ENCODE results near the gene TRPV5.

TRPV5 gene

GRCh38 chr7:142864980-142865747 lies 68.4 kb downstream of the TRPV5 start:
- TF ChIP-seq, protein P1, sequence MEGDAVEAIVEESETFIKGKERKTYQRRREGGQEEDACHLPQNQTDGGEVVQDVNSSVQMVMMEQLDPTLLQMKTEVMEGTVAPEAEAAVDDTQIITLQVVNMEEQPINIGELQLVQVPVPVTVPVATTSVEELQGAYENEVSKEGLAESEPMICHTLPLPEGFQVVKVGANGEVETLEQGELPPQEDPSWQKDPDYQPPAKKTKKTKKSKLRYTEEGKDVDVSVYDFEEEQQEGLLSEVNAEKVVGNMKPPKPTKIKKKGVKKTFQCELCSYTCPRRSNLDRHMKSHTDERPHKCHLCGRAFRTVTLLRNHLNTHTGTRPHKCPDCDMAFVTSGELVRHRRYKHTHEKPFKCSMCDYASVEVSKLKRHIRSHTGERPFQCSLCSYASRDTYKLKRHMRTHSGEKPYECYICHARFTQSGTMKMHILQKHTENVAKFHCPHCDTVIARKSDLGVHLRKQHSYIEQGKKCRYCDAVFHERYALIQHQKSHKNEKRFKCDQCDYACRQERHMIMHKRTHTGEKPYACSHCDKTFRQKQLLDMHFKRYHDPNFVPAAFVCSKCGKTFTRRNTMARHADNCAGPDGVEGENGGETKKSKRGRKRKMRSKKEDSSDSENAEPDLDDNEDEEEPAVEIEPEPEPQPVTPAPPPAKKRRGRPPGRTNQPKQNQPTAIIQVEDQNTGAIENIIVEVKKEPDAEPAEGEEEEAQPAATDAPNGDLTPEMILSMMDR (IDR thresholded peaks at IDR 0.05; ENCODE audit: low read depth, low read length) = no peak
- Histone ChIP-seq H3K27me3 (ENCODE audit: insufficient read depth, low read depth, severe bottlenecking) (no peaks in the 10 kb centered on the region), H3K9me3 (ENCODE audit: severe bottlenecking) (no peaks in the 10 kb centered on the region), H3K27ac (no peak overlapping the region), H3K4me3 (ENCODE audit: low read depth, low read length) (no peak overlapping the region), H3K36me3 (no peaks in the 10 kb centered on the region)
- DNase-seq = no peak

DNA sequence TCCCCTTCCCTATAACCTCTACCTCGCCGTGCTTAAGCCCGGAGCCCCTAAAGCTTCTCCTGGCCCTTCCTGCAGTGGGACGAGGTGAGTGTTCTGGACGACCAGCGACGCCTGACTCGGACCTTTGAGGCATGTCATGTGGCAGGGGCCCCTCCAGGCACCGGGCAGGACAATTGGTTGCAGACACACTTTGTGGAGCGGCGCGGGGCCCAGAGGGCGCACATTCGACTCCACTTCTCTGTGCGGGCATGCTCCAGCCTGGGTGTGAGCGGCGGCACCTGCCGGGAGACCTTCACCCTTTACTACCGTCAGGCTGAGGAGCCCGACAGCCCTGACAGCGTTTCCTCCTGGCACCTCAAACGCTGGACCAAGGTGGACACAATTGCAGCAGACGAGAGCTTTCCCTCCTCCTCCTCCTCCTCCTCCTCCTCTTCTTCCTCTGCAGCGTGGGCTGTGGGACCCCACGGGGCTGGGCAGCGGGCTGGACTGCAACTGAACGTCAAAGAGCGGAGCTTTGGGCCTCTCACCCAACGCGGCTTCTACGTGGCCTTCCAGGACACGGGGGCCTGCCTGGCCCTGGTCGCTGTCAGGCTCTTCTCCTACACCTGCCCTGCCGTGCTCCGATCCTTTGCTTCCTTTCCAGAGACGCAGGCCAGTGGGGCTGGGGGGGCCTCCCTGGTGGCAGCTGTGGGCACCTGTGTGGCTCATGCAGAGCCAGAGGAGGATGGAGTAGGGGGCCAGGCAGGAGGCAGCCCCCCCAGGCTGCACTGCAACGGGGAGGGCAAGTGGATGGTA lies 69.5 kb downstream of the TRPV5 start:
- Histone ChIP-seq H3K27me3 (ENCODE audit: insufficient read depth, low read depth, severe bottlenecking) (no peaks in the 10 kb centered on the region), H3K4me3 (ENCODE audit: low read depth, low read length) (no peak overlapping the region), H3K36me3 (no peaks in the 10 kb centered on the region), H3K27ac (no peak overlapping the region), H3K9me3 (ENCODE audit: severe bottlenecking) (no peaks in the 10 kb centered on the region)
- DNase-seq = no peak
- TF ChIP-seq, protein P1 (IDR thresholded peaks at IDR 0.05; ENCODE audit: low read depth, low read length) = no peak

- no peaks in the 10 kb centered on the region for H3K27me3 ChIP-seq (ENCODE audit: insufficient read depth, low read depth, severe bottlenecking)
Measured at GRCh38 chr7:142862786-142863400, 70.7 kb downstream of the TRPV5 start.

DNA sequence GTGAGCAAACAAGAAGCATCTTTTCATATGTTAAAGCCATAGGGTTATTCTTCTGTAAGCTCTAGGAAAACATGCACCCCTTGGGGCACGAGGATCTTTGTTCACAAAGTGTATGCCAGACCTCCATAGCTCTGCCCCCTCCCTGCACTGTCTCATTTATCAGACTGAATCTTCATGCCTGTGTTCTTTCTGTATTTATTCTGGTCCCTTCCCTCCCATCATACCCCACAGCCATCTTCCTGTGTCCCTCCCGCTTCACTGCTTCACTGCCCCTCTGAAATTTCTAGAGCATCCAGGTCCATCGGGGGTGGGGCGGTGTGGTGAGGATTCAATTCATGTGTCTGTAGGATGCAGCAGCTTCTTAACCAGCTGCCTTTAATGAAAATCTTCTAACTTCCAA lies 71.2 kb downstream of the TRPV5 start:
- Histone ChIP-seq H3K4me3 (ENCODE audit: low read depth, low read length) (no peak overlapping the region), H3K27me3 (ENCODE audit: insufficient read depth, low read depth, severe bottlenecking) (no peaks in the 10 kb centered on the region), H3K27ac (no peak overlapping the region), H3K9me3 (ENCODE audit: severe bottlenecking) (no peaks in the 10 kb centered on the region), H3K36me3 (no peaks in the 10 kb centered on the region)
- DNase-seq = no peak
- TF ChIP-seq, protein P1 (IDR thresholded peaks at IDR 0.05; ENCODE audit: low read depth, low read length) = no peak

More at GRCh38 chr7:142862786-142863400, 70.7 kb downstream of the TRPV5 start:
- Histone ChIP-seq H3K36me3 (no peaks in the 10 kb centered on the region), H3K9me3 (ENCODE audit: severe bottlenecking) (no peaks in the 10 kb centered on the region), H3K27ac (no peak overlapping the region), H3K4me3 (ENCODE audit: low read depth, low read length) (no peak overlapping the region)
- no peak for DNase-seq
- TF ChIP-seq, protein P1 (IDR thresholded peaks at IDR 0.05; ENCODE audit: low read depth, low read length) = no peak

DNA sequence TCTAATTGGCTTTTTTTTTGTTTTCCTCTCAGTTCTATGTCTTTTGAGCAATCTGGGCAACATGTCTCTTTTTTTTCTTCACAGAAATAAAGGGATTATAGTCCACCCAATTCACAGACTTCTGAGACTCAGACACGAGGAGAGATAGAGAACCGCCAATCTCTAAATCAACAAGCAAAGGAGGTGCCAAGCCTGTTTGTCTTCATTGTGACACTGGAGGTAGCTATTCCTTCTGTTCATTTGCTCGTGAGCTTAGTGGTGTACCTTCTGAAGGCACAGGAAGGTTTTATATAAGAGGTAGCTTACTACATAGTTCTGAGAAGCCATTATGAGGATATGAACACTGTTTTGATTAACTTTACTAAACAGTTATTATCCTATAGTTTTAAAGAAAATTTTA lies 72.6 kb downstream of the TRPV5 start:
- no peaks in the 10 kb centered on the region for H3K36me3 ChIP-seq
- DNase-seq = no peak
- no peak overlapping the region for H3K4me3 ChIP-seq (ENCODE audit: low read depth, low read length)
- no peaks in the 10 kb centered on the region for H3K27me3 ChIP-seq (ENCODE audit: insufficient read depth, low read depth, severe bottlenecking)
- H3K27ac ChIP-seq = no peak overlapping the region
- TF ChIP-seq, protein P1 (IDR thresholded peaks at IDR 0.05; ENCODE audit: low read depth, low read length) = no peak
- no peaks in the 10 kb centered on the region for H3K9me3 ChIP-seq (ENCODE audit: severe bottlenecking)

Data from WERI-Rb-1 (cell line).